Mesenchymal stem cell (in vitro differentiated cells and primary cell): ENCODE data around the gene GLP1R.
A peak's percentile ranks its signal among the peaks of the same experiment; 100 is the strongest.

ENCODE experiments used
- DNase-seq: peaks from one replicate; pipeline ENCODE4 v3.0.0-alpha.2; 2013
- H2AFZ ChIP-seq: one replicate; pipeline ENCODE4 v1.6.1; 2013; ENCODE audit warnings: low read depth, mild to moderate bottlenecking, control low read depth, inconsistent platforms, low read length, moderate library complexity
- H2AK5ac ChIP-seq: 2 replicates; pipeline ENCODE4 v1.6.1; 2013; ENCODE audit warnings: low read length, moderate library complexity, mild to moderate bottlenecking, inconsistent platforms; ENCODE audit not compliant: severe bottlenecking
- H2BK120ac ChIP-seq: one replicate; pipeline ENCODE4 v1.6.1; 2013; ENCODE audit warnings: low read depth, mild to moderate bottlenecking, inconsistent platforms, low read length, moderate library complexity
- H2BK12ac ChIP-seq, 2 experiments: one replicate each; pipeline ENCODE4 v1.6.1; 2013; ENCODE audit warnings: inconsistent platforms in 2 of 2, low read length in 2 of 2, mild to moderate bottlenecking in 2 of 2, moderate library complexity in 2 of 2, control low read depth in 1 of 2
- H2BK15ac ChIP-seq: one replicate; pipeline ENCODE4 v1.6.1; 2013; ENCODE audit warnings: mild to moderate bottlenecking, low read depth, inconsistent platforms; ENCODE audit not compliant: poor library complexity, severe bottlenecking
- H2BK5ac ChIP-seq: 2 replicates; pipeline ENCODE4 v1.6.1; 2013; ENCODE audit warnings: low read depth, mild to moderate bottlenecking, low read length, control low read depth, inconsistent platforms; ENCODE audit not compliant: poor library complexity, severe bottlenecking
- H3K14ac ChIP-seq, 2 experiments: one replicate each; pipeline ENCODE4 v1.6.1; 2013; ENCODE audit warnings: inconsistent platforms in 2 of 2, low read length in 2 of 2, control low read depth in 1 of 2, mild to moderate bottlenecking in 1 of 2, moderate library complexity in 1 of 2
- H3K18ac ChIP-seq, 2 experiments: one replicate each; pipeline ENCODE4 v1.6.1; 2013; ENCODE audit warnings: inconsistent platforms in 2 of 2, low read length in 2 of 2, control low read depth in 1 of 2, low read depth in 1 of 2, mild to moderate bottlenecking in 1 of 2
- H3K23ac ChIP-seq, 2 experiments: one replicate each; pipeline ENCODE4 v1.6.1; 2013; ENCODE audit warnings: inconsistent platforms in 2 of 2, low read length in 2 of 2, mild to moderate bottlenecking in 2 of 2, moderate library complexity in 2 of 2, control low read depth in 1 of 2
- H3K27ac ChIP-seq: 2 replicates; pipeline ENCODE4 v1.5.1; 2013; ENCODE audit warnings: mild to moderate bottlenecking, moderate library complexity, low read length, control low read depth, inconsistent platforms; ENCODE audit not compliant: poor library complexity, severe bottlenecking
- H3K27me3 ChIP-seq, 2 experiments: 2 replicates each; pipeline versions ENCODE4 v1.6.1 to v1.7.0; 2013; ENCODE audit warnings: low read length in 2 of 2, mild to moderate bottlenecking in 2 of 2, moderate library complexity in 2 of 2, control low read depth in 1 of 2, inconsistent platforms in 1 of 2; ENCODE audit not compliant: control insufficient read depth in 1 of 2, insufficient read depth in 1 of 2
- H3K36me3 ChIP-seq, 2 experiments: 2 replicates each; pipeline versions ENCODE4 v1.6.1 to v1.7.0; 2013; ENCODE audit warnings: low read length in 2 of 2, control low read depth in 1 of 2, inconsistent platforms in 1 of 2, low read depth in 1 of 2, mild to moderate bottlenecking in 1 of 2; ENCODE audit not compliant: insufficient read depth in 2 of 2, control insufficient read depth in 1 of 2
- H3K4ac ChIP-seq, 2 experiments: one replicate each; pipeline ENCODE4 v1.6.1; 2013; ENCODE audit warnings: inconsistent platforms in 2 of 2, low read length in 2 of 2, mild to moderate bottlenecking in 2 of 2, moderate library complexity in 2 of 2, control low read depth in 1 of 2, low read depth in 1 of 2
- H3K4me1 ChIP-seq: 2 replicates; pipeline ENCODE4 v1.6.1; 2013; ENCODE audit warnings: low read depth, low read length, control low read depth; ENCODE audit not compliant: control insufficient read depth, insufficient read depth
- H3K4me2 ChIP-seq: 2 replicates; pipeline ENCODE4 v1.6.1; 2013; ENCODE audit warnings: low read length, mild to moderate bottlenecking, inconsistent platforms; ENCODE audit not compliant: poor library complexity, severe bottlenecking
- H3K4me3 ChIP-seq, 2 experiments: 2 replicates each; pipeline versions ENCODE4 v1.5.1 to v1.7.0; 2013; ENCODE audit warnings: low read length in 2 of 2, mild to moderate bottlenecking in 2 of 2, control low read depth in 1 of 2, low read depth in 1 of 2; ENCODE audit not compliant: insufficient read depth in 1 of 2
- H3K79me1 ChIP-seq: replicated peaks from 2 replicates; pipeline ENCODE4 v1.6.1; 2013; ENCODE audit warnings: mild to moderate bottlenecking, control low read depth, low read length, inconsistent platforms; ENCODE audit not compliant: poor library complexity, severe bottlenecking
- H3K9ac ChIP-seq: 2 replicates; pipeline ENCODE4 v1.7.0; 2013; ENCODE audit warnings: mild to moderate bottlenecking, low read length, moderate library complexity
- H3K9me3 ChIP-seq: 2 replicates; pipeline ENCODE4 v1.7.0; 2013; ENCODE audit warnings: mild to moderate bottlenecking, low read length; ENCODE audit not compliant: control insufficient read depth
- H4K8ac ChIP-seq: one replicate; pipeline ENCODE4 v1.6.1; 2013; ENCODE audit warnings: inconsistent platforms, mild to moderate bottlenecking, low read length, moderate library complexity
- H4K91ac ChIP-seq: one replicate; pipeline ENCODE4 v1.6.1; 2013; ENCODE audit warnings: mild to moderate bottlenecking, low read length, inconsistent platforms
- WGBS: methylation state at CpG from one replicate; pipeline ENCODE4 v1.1.7; 2013; ENCODE audit warnings: mixed read lengths; 5-methylcytosine and 5-hydroxymethylcytosine counted together

GLP1R gene

GRCh38 chr6:39062014-39062740, 13.6 kb downstream of the GLP1R start:
- Histone ChIP-seq H2BK15ac (no peak overlapping the region), H3K79me1 (no peaks in the 10 kb centered on the region), H3K4me2 (no peak overlapping the region), H2BK120ac (no peak overlapping the region), H3K9me3 (no peaks in the 10 kb centered on the region), H3K14ac (no peak overlapping the region), H2BK5ac (no peak overlapping the region), H3K18ac (no peak overlapping the region), H3K36me3 (no peaks in the 10 kb centered on the region), H4K8ac (no peak overlapping the region), H3K4me1 (no peaks in the 10 kb centered on the region), H3K4me3 (no peak overlapping the region), H2AFZ (no peak overlapping the region), H3K27me3 (peaks cover 44 to 90% of the 10 kb centered on the region in 2 experiments), H3K9ac (no peak overlapping the region), H3K4ac (no peak overlapping the region), H3K27ac (no peak overlapping the region), H2BK12ac (no peak overlapping the region), H3K23ac (no peak overlapping the region), H2AK5ac (no peak overlapping the region), H4K91ac (no peak overlapping the region)
- 70% methylated on average over 9 of the region's 10 CpGs for WGBS
- DNase-seq: no peak

DNA sequence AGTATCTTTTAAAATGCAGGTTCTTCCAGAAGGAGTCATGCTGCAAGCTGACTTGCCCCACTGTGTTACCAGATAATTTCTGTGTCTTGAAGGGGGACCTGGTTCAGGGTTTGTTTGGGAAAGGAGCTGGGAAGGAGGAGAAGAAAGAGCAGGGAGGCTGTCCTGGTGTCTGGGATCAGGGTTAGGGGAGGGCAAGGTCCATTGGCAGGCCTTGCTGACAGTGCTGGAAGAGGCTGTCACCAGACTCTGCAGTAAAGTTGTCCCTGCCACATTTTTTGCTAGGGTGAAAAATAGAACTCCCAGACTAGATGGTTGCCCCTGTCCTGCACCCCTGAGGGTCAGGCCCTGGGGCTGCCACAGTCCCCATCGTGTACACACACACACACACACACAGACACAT, 14.9 kb downstream of the GLP1R start:
- no peak overlapping the region for H2BK5ac ChIP-seq
- H2BK15ac ChIP-seq: no peak overlapping the region
- H3K14ac ChIP-seq: no peak overlapping the region
- no peak overlapping the region for H2AK5ac ChIP-seq
- H3K4me2 ChIP-seq: no peak overlapping the region
- H2AFZ ChIP-seq: no peak overlapping the region
- no peak overlapping the region for H3K18ac ChIP-seq
- H3K4ac ChIP-seq: no peak overlapping the region
- no peaks in the 10 kb centered on the region for H3K36me3 ChIP-seq
- H2BK12ac ChIP-seq: no peak overlapping the region
- H3K9me3 ChIP-seq: no peaks in the 10 kb centered on the region
- no peaks in the 10 kb centered on the region for H3K79me1 ChIP-seq
- no peak overlapping the region for H3K9ac ChIP-seq
- H2BK120ac ChIP-seq: no peak overlapping the region
- no peak overlapping the region for H3K23ac ChIP-seq
- H4K8ac ChIP-seq: no peak overlapping the region
- no peak overlapping the region for H3K4me3 ChIP-seq
- WGBS: 63% methylated on average over 1 of the region's 1 CpG
- H3K27me3 ChIP-seq: peaks cover 44 to 85% of the 10 kb centered on the region in 2 experiments
- no peak for DNase-seq
- H3K27ac ChIP-seq: no peak overlapping the region
- H3K4me1 ChIP-seq: no peaks in the 10 kb centered on the region
- no peak overlapping the region for H4K91ac ChIP-seq

DNA sequence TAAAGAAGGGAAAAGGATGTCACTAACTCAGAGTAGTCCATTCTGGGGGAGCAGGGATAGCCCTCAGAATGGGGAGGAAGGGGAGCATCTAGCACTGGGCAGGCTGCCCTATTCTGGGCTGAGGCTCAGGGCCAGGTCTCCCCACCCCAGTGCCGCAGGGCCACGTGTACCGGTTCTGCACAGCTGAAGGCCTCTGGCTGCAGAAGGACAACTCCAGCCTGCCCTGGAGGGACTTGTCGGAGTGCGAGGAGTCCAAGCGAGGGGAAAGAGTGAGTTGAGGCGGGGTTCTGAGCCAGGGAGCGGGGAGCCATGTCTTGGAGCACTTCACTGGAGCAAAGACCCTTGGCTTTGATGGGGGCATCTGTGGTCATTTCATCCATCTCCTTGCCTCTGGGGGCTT, 17.0 kb downstream of the GLP1R start:
- Histone ChIP-seq H3K79me1 (no peaks in the 10 kb centered on the region), H3K18ac (no peak overlapping the region), H3K9ac (no peak overlapping the region), H3K27me3 (peaks cover 26 to 76% of the 10 kb centered on the region in 2 experiments), H2BK120ac (no peak overlapping the region), H4K91ac (no peak overlapping the region), H2BK12ac (no peak overlapping the region), H3K4me2 (no peak overlapping the region), H3K36me3 (no peaks in the 10 kb centered on the region), H3K4me1 (no peaks in the 10 kb centered on the region), H2AFZ (no peak overlapping the region), H2BK15ac (no peak overlapping the region), H3K27ac (no peak overlapping the region), H2AK5ac (no peak overlapping the region), H3K23ac (no peak overlapping the region), H3K14ac (peak overlapping the region in 1 of 2 experiments; percentile 51), H3K4ac (no peak overlapping the region), H3K4me3 (no peak overlapping the region), H4K8ac (no peak overlapping the region), H2BK5ac (no peak overlapping the region), H3K9me3 (no peaks in the 10 kb centered on the region)
- WGBS: 91% methylated on average over 8 of the region's 8 CpGs
- DNase-seq: no peak

GRCh38 chr6:39068391-39068790, 19.8 kb downstream of the GLP1R start:
- 64% methylated on average over 7 of the region's 7 CpGs for WGBS
- H3K4me3 ChIP-seq: no peak overlapping the region
- H2AK5ac ChIP-seq: no peak overlapping the region
- no peaks in the 10 kb centered on the region for H3K9me3 ChIP-seq
- H2BK5ac ChIP-seq: no peak overlapping the region
- no peak overlapping the region for H2BK120ac ChIP-seq
- no peak overlapping the region for H3K23ac ChIP-seq
- no peaks in the 10 kb centered on the region for H3K79me1 ChIP-seq
- no peak overlapping the region for H3K27ac ChIP-seq
- H2AFZ ChIP-seq: no peak overlapping the region
- H3K18ac ChIP-seq: no peak overlapping the region
- H3K36me3 ChIP-seq: no peaks in the 10 kb centered on the region
- no peak overlapping the region for H3K4ac ChIP-seq
- H4K8ac ChIP-seq: no peak overlapping the region
- no peak overlapping the region for H3K9ac ChIP-seq
- H2BK15ac ChIP-seq: no peak overlapping the region
- H3K27me3 ChIP-seq: peaks cover 4 to 60% of the 10 kb centered on the region in 2 experiments
- H3K4me2 ChIP-seq: no peak overlapping the region
- H3K4me1 ChIP-seq: no peaks in the 10 kb centered on the region
- peak overlapping the region in 1 of 2 experiments; percentile 72 for H3K14ac ChIP-seq
- DNase-seq: no peak
- no peak overlapping the region for H2BK12ac ChIP-seq
- H4K91ac ChIP-seq: no peak overlapping the region
